WERI-Rb-1 (cell line): Measurements from ENCODE around the gene KRTAP20-2.

Source experiments
- DNase-seq: peaks from one replicate; pipeline ENCODE4 v3.0.0-alpha.2; 2020
- H3K27ac ChIP-seq: fragments of 250-450 bp; sonication (Bioruptor Pico); 2 replicates; pipeline ENCODE4 v1.5.1; 2020; ENCODE audit warnings: mild to moderate bottlenecking, moderate library complexity
- H3K27me3 ChIP-seq: fragments of 250-450 bp; sonication (Bioruptor Pico); 2 replicates; pipeline ENCODE4 v1.5.1; 2021; ENCODE audit warnings: mild to moderate bottlenecking, low read depth, moderate library complexity; ENCODE audit not compliant: insufficient read depth, severe bottlenecking
- H3K36me3 ChIP-seq: fragments of 250-450 bp; sonication (Bioruptor Pico); 2 replicates; pipeline ENCODE4 v1.5.1; 2020; ENCODE audit warnings: mild to moderate bottlenecking, moderate library complexity
- H3K4me3 ChIP-seq: 2 replicates; pipeline ENCODE4 v1.5.1; 2011; ENCODE audit warnings: low read depth, mild to moderate bottlenecking, control low read depth, low read length
- H3K9me3 ChIP-seq: fragments of 250-450 bp; sonication (Bioruptor Pico); 2 replicates; pipeline ENCODE4 v1.5.1; 2021; ENCODE audit warnings: mild to moderate bottlenecking, moderate library complexity; ENCODE audit not compliant: severe bottlenecking
- TF ChIP-seq, protein P1 (sequence below): IDR thresholded peaks from 2 replicates; pipeline ENCODE4 v1.5.1; 2011; ENCODE audit warnings: low read depth, mild to moderate bottlenecking, control low read depth, inconsistent platforms, low read length

Gene KRTAP20-2

DNA sequence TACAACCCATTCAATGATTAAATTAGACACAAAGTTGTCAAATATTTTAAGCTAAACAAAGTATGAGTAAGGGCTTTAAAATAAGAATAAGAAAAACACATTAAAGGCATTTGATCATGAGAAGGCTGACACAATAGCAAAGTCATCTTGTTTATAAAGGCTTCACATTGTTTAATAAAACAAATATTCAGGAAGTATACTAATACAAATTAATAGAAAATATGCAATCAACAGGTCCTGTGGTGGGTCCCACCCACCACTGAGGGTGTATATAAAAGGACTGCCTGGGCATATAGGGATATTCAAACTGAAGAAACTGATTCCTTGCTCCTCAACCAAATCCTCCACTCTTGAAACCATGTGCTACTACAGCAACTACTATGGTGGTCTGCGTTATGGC is at the start of gene KRTAP20-2:
Gene KRTAP20-2, plus strand, starts transcription at position 301 of the 400 bp plus-strand sequence. Its CDS starts 58 bp downstream, at position 359.
- H3K36me3 ChIP-seq, result no peaks in the 10 kb centered on the region
- no peak within 1 kb of the TSS for H3K4me3 ChIP-seq
- peaks cover 3% of the 10 kb centered on the region for H3K9me3 ChIP-seq
- peaks cover 77% of the 10 kb centered on the region for H3K27me3 ChIP-seq
- DNase-seq, result no peak
- TF ChIP-seq, protein P1, sequence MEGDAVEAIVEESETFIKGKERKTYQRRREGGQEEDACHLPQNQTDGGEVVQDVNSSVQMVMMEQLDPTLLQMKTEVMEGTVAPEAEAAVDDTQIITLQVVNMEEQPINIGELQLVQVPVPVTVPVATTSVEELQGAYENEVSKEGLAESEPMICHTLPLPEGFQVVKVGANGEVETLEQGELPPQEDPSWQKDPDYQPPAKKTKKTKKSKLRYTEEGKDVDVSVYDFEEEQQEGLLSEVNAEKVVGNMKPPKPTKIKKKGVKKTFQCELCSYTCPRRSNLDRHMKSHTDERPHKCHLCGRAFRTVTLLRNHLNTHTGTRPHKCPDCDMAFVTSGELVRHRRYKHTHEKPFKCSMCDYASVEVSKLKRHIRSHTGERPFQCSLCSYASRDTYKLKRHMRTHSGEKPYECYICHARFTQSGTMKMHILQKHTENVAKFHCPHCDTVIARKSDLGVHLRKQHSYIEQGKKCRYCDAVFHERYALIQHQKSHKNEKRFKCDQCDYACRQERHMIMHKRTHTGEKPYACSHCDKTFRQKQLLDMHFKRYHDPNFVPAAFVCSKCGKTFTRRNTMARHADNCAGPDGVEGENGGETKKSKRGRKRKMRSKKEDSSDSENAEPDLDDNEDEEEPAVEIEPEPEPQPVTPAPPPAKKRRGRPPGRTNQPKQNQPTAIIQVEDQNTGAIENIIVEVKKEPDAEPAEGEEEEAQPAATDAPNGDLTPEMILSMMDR, result no peak
- H3K27ac ChIP-seq, result no peak within 1 kb of the TSS

DNA sequence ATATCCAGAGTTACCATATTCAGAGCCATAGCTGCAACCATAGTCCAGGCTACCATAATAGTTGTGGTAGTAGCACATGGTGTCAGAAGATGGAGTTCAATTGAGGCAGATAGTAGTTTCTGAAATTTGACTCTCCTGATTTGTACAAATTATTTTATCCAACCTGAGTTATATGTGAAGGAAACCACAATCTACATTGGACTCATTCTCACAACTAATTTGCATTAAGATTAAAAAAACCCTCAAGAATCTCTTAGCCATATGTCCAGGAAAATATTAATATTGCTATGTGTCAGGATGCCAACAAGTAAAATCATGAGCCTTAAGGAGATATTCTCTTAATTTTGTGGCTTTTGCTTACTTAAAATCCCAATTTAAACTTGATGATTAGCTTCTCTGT is 44.7 kb upstream of the KRTAP20-2 start, which contains the start of gene KRTAP22-2:
Gene KRTAP22-2, minus strand, starts transcription at position 101 of the 400 bp plus-strand sequence.
- Histone ChIP-seq H3K4me3 (no peak within 1 kb of the TSS), H3K27ac (no peak within 1 kb of the TSS), H3K36me3 (no peaks in the 10 kb centered on the region), H3K9me3 (no peaks in the 10 kb centered on the region), H3K27me3 (peaks cover 49% of the 10 kb centered on the region)
- TF ChIP-seq, protein P1, result no peak
- no peak for DNase-seq

DNA sequence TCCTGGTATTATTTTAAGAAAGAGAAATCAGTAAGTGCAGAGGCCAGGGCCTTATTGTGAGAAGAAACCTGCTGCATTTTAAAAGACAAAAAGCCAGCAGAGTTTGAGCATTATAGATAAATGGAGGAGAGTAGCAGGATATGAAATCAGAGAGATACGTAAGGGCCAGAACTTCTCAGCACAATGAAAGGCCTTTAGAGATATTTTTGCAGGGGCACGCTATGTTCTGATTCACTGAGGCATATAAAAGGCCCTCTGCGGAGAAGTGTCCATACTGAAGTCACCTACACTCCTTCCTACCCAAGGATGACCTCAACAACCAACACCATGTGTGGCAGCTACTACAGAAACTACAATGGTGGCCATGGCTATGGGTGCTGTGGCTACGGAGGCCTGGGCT is 42.9 kb upstream of the KRTAP20-2 start, which contains the start of gene KRTAP6-3:
Gene KRTAP6-3, plus strand, starts transcription at position 301 of the 400 bp plus-strand sequence. Its CDS starts 6 bp downstream, at position 307.
- H3K9me3 ChIP-seq, result no peaks in the 10 kb centered on the region
- H3K4me3 ChIP-seq, result no peak within 1 kb of the TSS
- TF ChIP-seq, protein P1, result no peak
- H3K36me3 ChIP-seq, result no peaks in the 10 kb centered on the region
- H3K27ac ChIP-seq, result no peak within 1 kb of the TSS
- peaks cover 52% of the 10 kb centered on the region for H3K27me3 ChIP-seq
- no peak for DNase-seq

DNA sequence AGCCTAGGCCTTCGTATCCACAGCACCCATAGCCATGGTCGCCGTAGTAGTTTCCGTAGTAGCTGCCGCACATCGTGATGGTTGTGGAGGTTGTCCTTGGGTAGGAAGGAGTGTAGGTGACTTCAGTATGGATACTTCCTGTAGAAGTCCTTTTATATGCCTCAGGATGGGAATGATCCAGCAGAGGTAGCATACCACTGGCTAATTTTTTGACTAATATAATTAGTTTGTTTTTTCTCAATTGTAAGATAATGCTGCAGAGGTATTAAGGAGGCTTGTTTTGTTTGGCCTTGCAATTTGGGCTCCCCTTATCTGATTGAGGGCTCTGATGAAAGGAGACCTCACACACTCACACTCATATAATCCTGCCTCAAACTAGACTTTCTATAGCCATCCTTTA is 36.2 kb upstream of the KRTAP20-2 start, which contains the start of gene KRTAP6-2:
Gene KRTAP6-2, minus strand, starts transcription at position 101 of the 400 bp plus-strand sequence. Its CDS starts 28 bp downstream, at position 73.
- H3K27ac ChIP-seq, result no peak within 1 kb of the TSS
- no peak within 1 kb of the TSS for H3K4me3 ChIP-seq
- H3K36me3 ChIP-seq, result no peaks in the 10 kb centered on the region
- TF ChIP-seq, protein P1, result no peak
- DNase-seq, result no peak
- H3K27me3 ChIP-seq, result peaks cover 72% of the 10 kb centered on the region
- no peaks in the 10 kb centered on the region for H3K9me3 ChIP-seq

DNA sequence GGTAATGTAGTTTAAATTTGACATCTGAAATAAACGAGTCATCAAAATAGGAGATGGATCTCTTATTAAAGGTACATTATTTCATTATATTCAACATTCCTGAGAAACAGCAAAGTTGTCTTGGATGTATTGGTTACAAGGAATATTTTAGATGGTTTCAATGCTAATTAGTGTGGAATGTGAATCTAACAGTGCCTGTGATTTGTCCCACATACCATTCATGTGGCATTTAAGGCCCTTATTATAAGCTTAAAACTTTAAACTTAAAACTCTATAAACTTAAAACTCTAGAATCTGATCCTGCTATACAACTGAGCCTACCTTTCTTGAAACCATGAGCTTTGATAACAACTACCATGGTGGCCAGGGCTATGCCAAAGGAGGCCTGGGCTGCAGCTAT is 34.2 kb upstream of the KRTAP20-2 start, which contains the start of gene KRTAP22-1:
Gene KRTAP22-1, plus strand, starts transcription at position 301 of the 400 bp plus-strand sequence.
- no peak for DNase-seq
- Histone ChIP-seq H3K27me3 (peaks cover 72% of the 10 kb centered on the region), H3K9me3 (no peaks in the 10 kb centered on the region), H3K36me3 (no peaks in the 10 kb centered on the region), H3K4me3 (no peak within 1 kb of the TSS), H3K27ac (no peak within 1 kb of the TSS)
- TF ChIP-seq, protein P1, result no peak

DNA sequence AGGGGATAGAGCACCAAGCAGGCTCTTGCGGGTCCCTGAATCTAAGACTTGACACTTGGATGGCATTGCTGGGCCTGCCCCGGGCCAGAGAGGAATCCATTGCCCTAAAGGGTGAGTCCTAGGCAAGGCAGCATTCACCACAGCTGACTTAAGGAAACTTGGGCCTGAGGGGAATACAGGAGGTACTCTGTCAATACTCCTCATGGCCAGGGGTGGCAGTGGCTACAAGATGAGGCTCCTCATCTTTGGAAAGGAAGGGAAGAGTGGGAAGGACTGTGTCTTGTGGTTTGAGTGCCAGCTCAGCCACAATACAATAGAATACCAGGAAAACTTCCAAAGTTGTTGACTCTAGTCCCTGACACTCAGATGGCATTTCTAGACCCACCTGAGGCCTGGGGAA is 29.0 kb upstream of the KRTAP20-2 start:
- H3K27me3 ChIP-seq, result peaks cover 50% of the 10 kb centered on the region
- no peak for DNase-seq
- no peak overlapping the region for H3K4me3 ChIP-seq
- TF ChIP-seq, protein P1, result no peak
- H3K36me3 ChIP-seq, result no peaks in the 10 kb centered on the region
- no peak overlapping the region for H3K27ac ChIP-seq
- no peaks in the 10 kb centered on the region for H3K9me3 ChIP-seq
